ENCODE data around the gene STK32B. TPM values are rescaled to one million over a fixed set of nuclear protein-coding genes. Genes with fewer than 3 reads are reported as not detected.

The STK32B gene
- total RNA-seq, 1 experiment from 2014 or later, result 1.1 TPM

DNA sequence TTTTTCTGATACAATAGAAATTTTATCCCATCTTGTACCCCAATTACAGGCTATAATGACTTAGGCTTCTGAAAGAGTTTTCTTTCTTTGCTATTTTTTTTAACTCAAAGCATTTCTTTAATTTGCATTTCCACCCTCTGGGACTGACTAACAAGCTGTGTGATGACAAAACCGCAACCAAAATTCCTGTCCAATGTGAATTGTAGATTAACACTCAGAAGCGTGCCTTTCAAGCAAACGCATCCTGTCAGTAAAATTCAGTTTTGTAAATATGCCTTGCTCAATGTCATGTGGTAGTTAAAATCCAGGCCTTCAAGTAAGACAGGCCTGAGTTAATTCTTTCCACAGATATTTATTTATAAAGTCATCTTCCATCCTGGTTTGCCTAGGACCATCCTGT lies 50.3 kb downstream of the STK32B start:
- DNase-seq (no peak), ATAC-seq (no peak)
- no peaks in the 10 kb centered on the region for H3F3A ChIP-seq (ENCODE audit: low read length, unreplicated experiment)
- H3K36me3 ChIP-seq (ENCODE audit: low read depth, low read length), result no peaks in the 10 kb centered on the region
- H3K9me2 ChIP-seq (replicated peaks; ENCODE audit: low read length), result no peaks in the 10 kb centered on the region
- BruUV-seq (replicated peaks), result no TSS peak
- ChIA-PET CTCF (no interaction called here), POLR2A (ENCODE audit: unreplicated experiment) (no interaction called here)
- intact Hi-C loops (cut with micrococcal nuclease), result no loop called here
- no peak overlapping the region for H3K27ac ChIP-seq (ENCODE audit: low read length)
- H4K20me1 ChIP-seq (ENCODE audit: low read length), result no peaks in the 10 kb centered on the region
- H2AFZ ChIP-seq (ENCODE audit: low read length), result no peak overlapping the region
- H3K4me1 ChIP-seq (ENCODE audit: insufficient read depth, low read length), result no peaks in the 10 kb centered on the region
- peaks cover 14% of the 10 kb centered on the region; the same call in 1 of the 2 replicates for H3K27me3 ChIP-seq (ENCODE audit: low read length)
- H3K9me3 ChIP-seq (ENCODE audit: low read length), result no peaks in the 10 kb centered on the region
- no peak overlapping the region for H3K4me2 ChIP-seq (ENCODE audit: low read length)
- TF ChIP-seq EZH2 (IDR thresholded peaks at IDR 0.05; ENCODE audit: low read length, unreplicated experiment) (no peak), CTCF (conservative IDR thresholded peaks at IDR 0.05; ENCODE audit: low read depth, low read length) (no peak), EZH2phosphoT487 (IDR thresholded peaks at IDR 0.05; ENCODE audit: borderline replicate concordance, low read length) (no peak)
- no peak overlapping the region for H3K4me3 ChIP-seq (ENCODE audit: low read length)
- H3K9ac ChIP-seq (ENCODE audit: low read length), result no peak overlapping the region
- no peaks in the 10 kb centered on the region for H3K79me2 ChIP-seq (ENCODE audit: low read length)

- POLR2A ChIA-PET (ENCODE audit: unreplicated experiment), result no interaction called here
- H3K4me2 ChIP-seq (ENCODE audit: low read length), result no peak overlapping the region
- no peak overlapping the region for H3K4me3 ChIP-seq (ENCODE audit: low read length)
- no peaks in the 10 kb centered on the region for H3K9me2 ChIP-seq (replicated peaks; ENCODE audit: low read length)
- no TSS peak for BruUV-seq (replicated peaks)
- no peak overlapping the region for H2AFZ ChIP-seq (ENCODE audit: low read length)
- TF ChIP-seq EZH2 (IDR thresholded peaks at IDR 0.05; ENCODE audit: low read length, unreplicated experiment) (no peak), EZH2phosphoT487 (IDR thresholded peaks at IDR 0.05; ENCODE audit: borderline replicate concordance, low read length) (no peak), CTCF (conservative IDR thresholded peaks at IDR 0.05; ENCODE audit: low read depth, low read length) (no peak)
- H3K9me3 ChIP-seq (ENCODE audit: low read length), result no peaks in the 10 kb centered on the region
- no peaks in the 10 kb centered on the region for H3K79me2 ChIP-seq (ENCODE audit: low read length)
- CTCF ChIA-PET, result no interaction called here
- no peaks in the 10 kb centered on the region for H3F3A ChIP-seq (ENCODE audit: low read length, unreplicated experiment)
- H3K9ac ChIP-seq (ENCODE audit: low read length), result no peak overlapping the region
- no peak for ATAC-seq
- no peaks in the 10 kb centered on the region for H4K20me1 ChIP-seq (ENCODE audit: low read length)
- no peak overlapping the region for H3K27ac ChIP-seq (ENCODE audit: low read length)
- no peaks in the 10 kb centered on the region for H3K36me3 ChIP-seq (ENCODE audit: low read depth, low read length)
- intact Hi-C loops (cut with micrococcal nuclease), result no loop called here
- peaks cover 13% of the 10 kb centered on the region; the same call in 1 of the 2 replicates for H3K27me3 ChIP-seq (ENCODE audit: low read length)
- H3K4me1 ChIP-seq (ENCODE audit: insufficient read depth, low read length), result no peaks in the 10 kb centered on the region
- DNase-seq, result no peak
These were observed 59.6 kb downstream of the STK32B start for GRCh38 chr4:5110901-5111300.

GRCh38 chr4:5112333-5113095 lies 61.2 kb downstream of the STK32B start:
- Histone ChIP-seq H3K79me2 (ENCODE audit: low read length) (no peaks in the 10 kb centered on the region), H3K36me3 (ENCODE audit: low read depth, low read length) (no peaks in the 10 kb centered on the region), H3K9me3 (ENCODE audit: low read length) (no peaks in the 10 kb centered on the region), H3F3A (ENCODE audit: low read length, unreplicated experiment) (no peaks in the 10 kb centered on the region), H3K27me3 (ENCODE audit: low read length) (peaks cover 13% of the 10 kb centered on the region; the same call in 1 of the 2 replicates), H3K27ac (ENCODE audit: low read length) (no peak overlapping the region), H3K4me3 (ENCODE audit: low read length) (no peak overlapping the region), H3K9me2 (replicated peaks; ENCODE audit: low read length) (no peaks in the 10 kb centered on the region), H3K4me1 (ENCODE audit: insufficient read depth, low read length) (no peaks in the 10 kb centered on the region), H2AFZ (ENCODE audit: low read length) (no peak overlapping the region), H3K9ac (ENCODE audit: low read length) (no peak overlapping the region), H4K20me1 (ENCODE audit: low read length) (no peaks in the 10 kb centered on the region), H3K4me2 (ENCODE audit: low read length) (no peak overlapping the region)
- TF ChIP-seq EZH2 (IDR thresholded peaks at IDR 0.05; ENCODE audit: low read length, unreplicated experiment) (no peak), EZH2phosphoT487 (IDR thresholded peaks at IDR 0.05; ENCODE audit: borderline replicate concordance, low read length) (no peak), CTCF (conservative IDR thresholded peaks at IDR 0.05; ENCODE audit: low read depth, low read length) (no peak)
- POLR2A ChIA-PET (ENCODE audit: unreplicated experiment), result no interaction called here
- ATAC-seq, result no peak
- intact Hi-C loops (cut with micrococcal nuclease), result no loop called here
- DNase-seq, result no peak
- BruUV-seq (replicated peaks), result no TSS peak
- CTCF ChIA-PET, result no interaction called here
